ENCODE measurements around the gene DNAH8.

The DNAH8 gene

GRCh38 chr6:38736951-38737350 lies 21.8 kb downstream of the DNAH8 start:
- no peak for TF ChIP-seq CTCF (IDR thresholded peaks at IDR 0.05)

- TF ChIP-seq CTCF (IDR thresholded peaks at IDR 0.05): no peak
These were observed 23.1 kb downstream of the DNAH8 start for GRCh38 chr6:38738261-38738660.

- peak; percentile 40; the same call in 1 of the 2 replicates for TF ChIP-seq CTCF (IDR thresholded peaks at IDR 0.05)
These were observed 24.4 kb downstream of the DNAH8 start for GRCh38 chr6:38739532-38739931.

GRCh38 chr6:38749473-38749872 lies 34.4 kb downstream of the DNAH8 start:
- no peak for TF ChIP-seq CTCF (IDR thresholded peaks at IDR 0.05)

- no peak for TF ChIP-seq CTCF (IDR thresholded peaks at IDR 0.05)
These were observed 36.0 kb downstream of the DNAH8 start for GRCh38 chr6:38750968-38751615.

GRCh38 chr6:38753707-38754106 lies 38.6 kb downstream of the DNAH8 start:
- no peak for TF ChIP-seq CTCF (IDR thresholded peaks at IDR 0.05)

GRCh38 chr6:38755207-38755606 lies 40.1 kb downstream of the DNAH8 start:
- no peak for TF ChIP-seq CTCF (IDR thresholded peaks at IDR 0.05)

- no peak for TF ChIP-seq CTCF (IDR thresholded peaks at IDR 0.05)
These were observed 40.8 kb downstream of the DNAH8 start for GRCh38 chr6:38755874-38756273.
